GM18951 (cell line): Measurements from ENCODE around the gene ARL9.

ENCODE experiments used
- POLR2A ChIP-seq: IDR thresholded peaks from 4 replicates; pipeline ENCODE4 v1.6.1; 2011; ENCODE audit warnings: mild to moderate bottlenecking; ENCODE audit not compliant: insufficient read length, insufficient read depth; ENCODE audit errors: extremely low read depth
- in situ Hi-C: fragments of 300-500 bp; cut with MboI; formaldehyde crosslinking; loops from one replicate; pipeline ENCODE4 v1.12.0; 2022; ENCODE audit warnings: low sequenced_read_pairs, mixed read lengths, inconsistent platforms; ENCODE audit not compliant: unreplicated experiment

The ARL9 gene

GRCh38 chr4:56496241-56496640 lies 9.3 kb upstream of the ARL9 start:
- in situ Hi-C loops, result no loop called here
- no peak for TF ChIP-seq POLR2A

DNA sequence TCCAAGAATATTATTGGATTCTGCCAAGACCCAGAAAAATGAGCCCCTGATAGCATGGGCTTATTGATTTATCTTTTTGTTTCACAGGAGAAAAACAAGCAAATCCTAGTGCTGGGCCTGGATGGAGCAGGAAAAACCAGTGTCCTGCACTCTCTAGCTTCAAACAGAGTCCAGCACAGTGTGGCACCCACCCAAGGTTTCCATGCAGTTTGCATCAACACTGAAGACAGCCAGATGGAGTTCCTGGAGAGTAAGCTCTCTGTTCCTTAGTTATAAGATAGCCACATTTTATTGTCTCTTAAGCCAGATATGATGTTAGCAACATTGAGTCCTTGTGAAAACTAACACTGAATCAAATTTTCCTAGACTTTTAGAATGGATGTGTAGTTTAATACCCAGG lies 5.5 kb downstream of the ARL9 start:
- in situ Hi-C loops, result no loop called here
- TF ChIP-seq POLR2A, result no peak

DNA sequence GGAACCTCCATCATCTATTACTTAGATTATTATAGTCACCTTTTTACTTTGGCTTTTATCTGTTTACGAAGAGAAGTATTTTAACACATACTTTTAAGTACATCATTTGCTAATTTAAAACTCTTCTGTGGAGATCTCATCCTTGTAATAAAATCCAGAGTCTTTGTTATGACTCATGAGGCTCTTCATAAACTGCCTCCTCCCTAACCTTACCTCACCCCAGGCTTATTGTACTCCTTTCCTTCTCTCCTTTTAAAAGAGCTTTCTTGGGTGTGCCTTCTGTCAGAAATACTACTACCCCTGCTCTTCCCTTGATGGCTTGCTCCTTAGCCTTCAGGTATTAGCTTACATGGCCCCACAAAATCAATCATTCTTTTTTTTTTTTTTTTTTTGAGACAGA lies 6.6 kb downstream of the ARL9 start:
- no peak for TF ChIP-seq POLR2A
- in situ Hi-C loops, result no loop called here

GRCh38 chr4:56513517-56513916 lies 7.9 kb downstream of the ARL9 start:
- in situ Hi-C loops, result no loop called here
- no peak for TF ChIP-seq POLR2A

DNA sequence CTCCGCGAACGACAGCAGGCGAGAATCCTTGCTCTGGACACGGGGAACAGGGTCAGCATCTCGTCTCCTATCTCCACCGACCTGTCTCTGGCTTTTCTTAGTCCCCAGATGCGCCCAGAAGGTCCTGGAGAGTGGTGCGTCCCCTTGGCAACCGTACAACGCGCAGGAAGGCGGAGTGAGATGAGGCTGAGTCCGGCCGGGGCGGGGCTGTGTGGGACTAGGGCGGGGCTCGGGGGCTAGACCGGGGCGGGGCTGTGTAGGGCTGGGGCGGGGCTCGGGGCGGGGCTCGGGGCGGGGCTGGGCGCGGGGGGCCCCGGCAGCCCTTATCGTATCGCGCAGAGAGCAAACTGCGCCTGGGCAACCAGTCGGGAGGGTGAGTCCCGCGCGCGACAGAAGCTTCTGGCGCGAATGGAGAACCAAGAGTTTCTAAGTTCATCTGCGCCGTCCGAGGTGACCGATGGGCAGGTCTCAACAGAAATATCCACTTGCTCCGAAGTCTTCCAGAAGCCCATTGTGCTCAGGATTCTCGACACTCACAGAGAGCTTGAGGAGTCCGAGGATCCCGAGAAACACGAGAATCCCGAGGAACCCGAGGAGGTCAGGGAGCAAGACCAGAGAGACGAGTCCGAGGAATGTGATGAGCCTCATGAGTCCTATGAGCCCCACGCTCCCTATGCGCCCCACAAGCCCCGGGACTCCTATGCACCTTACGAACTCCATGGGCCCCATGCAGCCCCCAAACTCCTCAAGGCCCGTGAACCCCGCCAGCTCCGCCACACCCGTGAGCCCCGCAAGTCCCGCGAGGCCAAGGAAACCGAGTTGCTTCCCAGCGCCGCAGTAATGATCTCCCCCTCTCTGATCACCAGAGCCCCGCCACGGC lies 24.9 kb downstream of the ARL9 start:
- TF ChIP-seq POLR2A, result no peak
- in situ Hi-C loops, result no loop called here

- in situ Hi-C loops, result no loop called here
- TF ChIP-seq POLR2A, result no peak
Measured at GRCh38 chr4:56531149-56531770, 25.7 kb downstream of the ARL9 start.

GRCh38 chr4:56531823-56532222 lies 26.2 kb downstream of the ARL9 start:
- in situ Hi-C loops, result no loop called here
- TF ChIP-seq POLR2A, result no peak

GRCh38 chr4:56532239-56532638 lies 26.6 kb downstream of the ARL9 start:
- no peak for TF ChIP-seq POLR2A
- in situ Hi-C loops, result no loop called here

- in situ Hi-C loops, result no loop called here
Measured at GRCh38 chr4:56535915-56536314, 30.3 kb downstream of the ARL9 start.

GRCh38 chr4:56537147-56537546 lies 31.6 kb downstream of the ARL9 start:
- TF ChIP-seq POLR2A, result no peak
- in situ Hi-C loops, result no loop called here

More at GRCh38 chr4:56535915-56536314, 30.3 kb downstream of the ARL9 start:
- no peak for TF ChIP-seq POLR2A

DNA sequence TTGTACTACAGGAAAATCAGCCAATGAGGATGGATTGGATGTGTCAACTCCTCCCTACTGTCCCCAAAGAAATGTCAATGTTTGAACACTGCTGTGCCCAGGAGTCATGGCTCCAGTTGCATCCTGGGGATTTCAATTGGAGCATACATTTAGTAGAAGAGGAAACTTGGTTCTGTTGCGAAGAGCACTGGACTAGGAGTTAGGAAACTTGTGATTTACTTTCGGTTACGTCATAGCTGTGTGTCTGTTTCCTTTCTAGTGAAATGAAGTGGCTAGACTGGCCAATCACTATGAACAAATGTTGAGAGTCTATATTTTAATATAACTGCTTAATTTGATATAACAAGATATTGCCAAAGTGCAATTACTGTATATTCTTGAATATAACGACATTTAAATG lies 35.2 kb downstream of the ARL9 start:
- no peak for TF ChIP-seq POLR2A
- in situ Hi-C loops, result no loop called here

GRCh38 chr4:56544573-56545131 lies 39.1 kb downstream of the ARL9 start:
- TF ChIP-seq POLR2A, result no peak
- in situ Hi-C loops, result no loop called here

DNA sequence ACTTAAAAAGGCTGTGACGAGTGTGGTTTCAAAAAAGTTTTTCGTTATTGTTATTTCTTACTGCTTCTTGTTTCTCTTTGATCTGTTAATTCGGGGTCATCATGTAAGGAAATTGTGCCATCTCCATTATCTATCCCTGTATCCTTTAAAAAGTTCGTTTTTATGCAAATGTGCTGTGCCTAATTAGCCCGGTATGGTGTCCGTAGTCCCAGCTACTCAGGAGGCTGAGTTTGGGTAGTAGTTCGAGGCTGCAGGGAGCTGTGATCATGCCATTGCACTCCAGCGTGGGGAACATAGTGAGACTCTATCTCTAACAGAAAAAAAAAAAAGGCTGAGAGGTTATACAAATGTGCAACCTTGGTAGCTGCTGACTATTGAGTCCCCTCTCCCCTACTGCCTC lies 45.1 kb downstream of the ARL9 start:
- no peak for TF ChIP-seq POLR2A
- in situ Hi-C loops, result no loop called here

DNA sequence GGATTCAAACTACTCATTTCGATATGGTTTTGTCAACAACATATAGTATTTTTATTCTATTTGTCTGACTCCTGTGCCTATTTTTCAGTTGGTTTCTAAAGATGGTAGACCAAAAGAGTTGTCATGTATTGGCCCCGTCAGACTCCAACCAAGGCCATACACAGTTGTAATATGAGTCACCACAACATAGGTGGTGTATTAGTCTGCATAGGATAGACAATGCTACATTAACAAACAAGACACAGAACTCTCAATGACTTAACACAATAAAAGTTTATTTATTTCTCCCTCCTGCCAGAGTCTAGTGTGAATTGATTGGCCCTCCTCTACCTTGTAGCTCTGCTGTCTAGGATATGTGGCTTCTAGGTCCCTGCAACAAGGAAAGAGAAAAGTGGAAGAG lies 45.9 kb downstream of the ARL9 start:
- in situ Hi-C loops, result no loop called here
- TF ChIP-seq POLR2A, result no peak
